Stomach (tissue), 9 donors: ENCODE results near the gene VAPB. TPM values are rescaled to one million over a fixed set of nuclear protein-coding genes. Genes with fewer than 3 reads are reported as not detected.
"Not testable (repeated sequence)": the region's sequence is repeated elsewhere in the genome, so short reads cannot be mapped to it uniquely, and the experiment has no call there.

Experiments
- DNase-seq, 2 donors: peaks; one replicate each; pipeline versions ENCODE4 v3.0.0 to v3.0.0-alpha.2; 2013 to 2019
- H3K27ac ChIP-seq, 5 donors: fragments of 200-600 bp in 4 of 5; sonication (generic) in 4 of 5; one replicate each; pipeline ENCODE4 v1.5.1; 2013 to 2019; ENCODE audit warnings: mild to moderate bottlenecking in 1 of 5, moderate library complexity in 1 of 5
- H3K27me3 ChIP-seq, 3 donors: fragments of 200-600 bp; sonication (generic); one replicate each; pipeline ENCODE4 v1.5.1; 2017 to 2019; ENCODE audit warnings: mixed run types in 1 of 3
- H3K36me3 ChIP-seq, 4 donors: fragments of 200-600 bp; sonication (generic); 1 replicate in 3 of 4; 2 replicates in 1 of 4; pipeline ENCODE4 v1.5.1; 2016 to 2019
- H3K4me1 ChIP-seq, 4 donors: fragments of 200-600 bp; sonication (generic); one replicate each; pipeline ENCODE4 v1.5.1; 2016 to 2019
- H3K4me3 ChIP-seq, 4 donors: fragments of 200-600 bp; sonication (generic) in 3 of 4; one replicate each; pipeline ENCODE4 v1.5.1; 2016 to 2019; ENCODE audit warnings: mild to moderate bottlenecking in 1 of 4
- H3K9me3 ChIP-seq, 4 donors: fragments of 200-600 bp; sonication (generic); one replicate each; pipeline ENCODE4 v1.5.1; 2016 to 2019
- EP300 ChIP-seq: sonication (generic); formaldehyde crosslinking; IDR thresholded peaks from one replicate; pipeline ENCODE4 v1.6.1; 2017; ENCODE audit warnings: antibody characterized with exemption
- POLR2A ChIP-seq, 4 donors: fragments of 450-650 bp; IDR thresholded peaks; one replicate each; pipeline ENCODE4 v1.6.1; 2016; ENCODE audit warnings: antibody characterized with exemption in 4 of 4, control low read depth in 2 of 4, mild to moderate bottlenecking in 1 of 4, moderate library complexity in 1 of 4
- POLR2AphosphoS5 ChIP-seq, 3 donors: sonication (generic); formaldehyde crosslinking; IDR thresholded peaks; one replicate each; pipeline ENCODE4 v1.6.1; 2016; ENCODE audit warnings: antibody characterized with exemption in 3 of 3
- WGBS, 5 donors: extraction: QIAGEN DNeasy Blood & Tissue Kit in 3 of 5; methylation state at CpG; one replicate each; pipeline versions ENCODE4 v1.1.5 to v1.1.7; 2013 to 2018; 5-methylcytosine and 5-hydroxymethylcytosine counted together
- intact Hi-C: fragments of 100-400 bp; cut with DNase I; formaldehyde crosslinking; loops from one replicate; pipeline ENCODE4 v1.15.1; 2023; ENCODE audit warnings: low total_unique reads
- polyA plus RNA-seq, 3 donors: library from polyadenylated mRNA; stranded (reverse); fragments of 200-250 nt; gene quantifications; one replicate each; pipeline ENCODE4 v1.2.3, GENCODE V29; 2013
- total RNA-seq, 5 donors: library from RNA; depleted of rRNA; stranded (reverse); fragments of >200 nt; gene quantifications; one replicate each; pipeline versions ENCODE4 v1.1.0 to v1.2.3, GENCODE V29; 2014 to 2016
- TF ChIP-seq, protein P1 (sequence below), 7 experiments: fragments of 450-650 bp in 4 of 7; fragments of 200-600 bp in 3 of 7; sonication (generic) in 3 of 7; IDR thresholded peaks; one replicate each; pipeline ENCODE4 v1.5.1; 2016 to 2019; ENCODE audit warnings: antibody characterized with exemption in 7 of 7, control low read depth in 2 of 7, mild to moderate bottlenecking in 1 of 7
- donor health status: healthy with polysubstance abuse.
- donor health status: Bipolar disorder and iron deficiency.
- donor health status: healthy.

VAPB gene
- total and polyA plus RNA-seq, 8 donors: 7.6 to 40.6 (median 18.2) TPM

DNA sequence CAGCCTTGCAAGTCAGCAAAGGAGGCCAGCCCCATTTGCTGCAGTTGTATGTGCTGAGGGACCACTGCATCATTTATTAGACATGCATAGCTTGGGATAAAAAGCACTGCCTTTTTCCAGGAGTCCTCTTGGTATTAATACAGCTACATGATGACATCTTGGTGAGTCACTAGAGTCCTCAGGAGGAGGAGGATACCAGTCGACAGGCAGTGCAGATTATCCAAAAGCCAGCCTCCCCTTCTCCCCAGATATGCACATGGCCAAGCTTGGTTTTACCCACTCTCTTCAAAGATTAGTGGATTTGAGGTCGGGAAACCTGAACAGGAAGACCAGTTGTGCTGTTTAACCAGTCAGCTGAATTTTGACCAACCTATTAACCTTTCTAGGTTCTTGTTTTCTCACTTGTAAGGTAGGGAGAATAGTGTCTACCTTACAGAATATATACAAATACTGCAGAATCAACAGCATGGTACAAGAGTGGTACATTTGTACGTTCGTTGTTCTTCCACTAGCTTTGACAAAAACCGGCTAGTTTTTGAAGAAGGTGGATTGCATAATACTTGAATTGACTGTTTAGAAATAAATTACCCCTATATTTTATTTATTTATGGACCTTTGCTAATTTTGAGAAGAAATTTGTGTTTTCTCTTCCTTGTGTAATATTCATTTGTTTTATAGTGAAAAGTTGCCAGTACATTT is 31.9 kb downstream of the VAPB start:
- WGBS, 5 donors: 85 to 89% (median 87%) methylated on average over 5 of the region's 5 CpGs

DNA sequence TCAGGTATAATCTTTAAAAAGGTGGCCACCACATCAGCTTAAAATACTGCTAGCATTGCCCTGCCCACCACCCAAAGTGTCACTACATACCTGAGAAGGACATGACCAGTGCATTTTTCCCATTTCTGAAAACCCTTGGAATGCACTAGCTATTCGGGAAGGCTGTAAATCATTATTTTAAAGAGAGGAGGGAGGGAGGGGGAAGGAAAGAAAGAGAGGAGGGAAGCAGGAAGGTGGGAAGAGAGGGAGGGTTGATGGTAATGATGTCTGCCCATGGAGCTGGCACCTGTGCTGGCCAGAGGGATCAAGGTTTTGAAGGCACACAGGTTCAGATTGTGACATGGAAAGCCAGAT is 32.4 kb downstream of the VAPB start:
- Histone ChIP-seq H3K4me3 (no peak overlapping the region), H3K4me1 (peaks cover 0 to 24% (median 9%) of the 10 kb centered on the region in 4 donors)
- TF ChIP-seq, protein P1, sequence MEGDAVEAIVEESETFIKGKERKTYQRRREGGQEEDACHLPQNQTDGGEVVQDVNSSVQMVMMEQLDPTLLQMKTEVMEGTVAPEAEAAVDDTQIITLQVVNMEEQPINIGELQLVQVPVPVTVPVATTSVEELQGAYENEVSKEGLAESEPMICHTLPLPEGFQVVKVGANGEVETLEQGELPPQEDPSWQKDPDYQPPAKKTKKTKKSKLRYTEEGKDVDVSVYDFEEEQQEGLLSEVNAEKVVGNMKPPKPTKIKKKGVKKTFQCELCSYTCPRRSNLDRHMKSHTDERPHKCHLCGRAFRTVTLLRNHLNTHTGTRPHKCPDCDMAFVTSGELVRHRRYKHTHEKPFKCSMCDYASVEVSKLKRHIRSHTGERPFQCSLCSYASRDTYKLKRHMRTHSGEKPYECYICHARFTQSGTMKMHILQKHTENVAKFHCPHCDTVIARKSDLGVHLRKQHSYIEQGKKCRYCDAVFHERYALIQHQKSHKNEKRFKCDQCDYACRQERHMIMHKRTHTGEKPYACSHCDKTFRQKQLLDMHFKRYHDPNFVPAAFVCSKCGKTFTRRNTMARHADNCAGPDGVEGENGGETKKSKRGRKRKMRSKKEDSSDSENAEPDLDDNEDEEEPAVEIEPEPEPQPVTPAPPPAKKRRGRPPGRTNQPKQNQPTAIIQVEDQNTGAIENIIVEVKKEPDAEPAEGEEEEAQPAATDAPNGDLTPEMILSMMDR (IDR thresholded peaks at IDR 0.05): no peak
- TF ChIP-seq POLR2AphosphoS5 (IDR thresholded peaks at IDR 0.05) (no peak), EP300 (no peak), POLR2A (IDR thresholded peaks at IDR 0.05) (no peak)

More for the DNA sequence above, 31.9 kb downstream of the VAPB start:
- peaks cover 0 to 30% (median 13%) of the 10 kb centered on the region in 4 donors for H3K4me1 ChIP-seq
- no peak overlapping the region for H3K27ac ChIP-seq
- no peaks in the 10 kb centered on the region for H3K27me3 ChIP-seq
- no peak overlapping the region for H3K4me3 ChIP-seq
- DNase-seq: no peak
- TF ChIP-seq EP300: no peak
- TF ChIP-seq, protein P1 (IDR thresholded peaks at IDR 0.05): no peak
- no peak for TF ChIP-seq POLR2AphosphoS5 (IDR thresholded peaks at IDR 0.05)
- no peak for TF ChIP-seq POLR2A (IDR thresholded peaks at IDR 0.05)
- no peaks in the 10 kb centered on the region for H3K9me3 ChIP-seq
- peaks cover 9 to 40% (median 38%) of the 10 kb centered on the region in 4 donors for H3K36me3 ChIP-seq
- intact Hi-C loops: no loop called here

DNA sequence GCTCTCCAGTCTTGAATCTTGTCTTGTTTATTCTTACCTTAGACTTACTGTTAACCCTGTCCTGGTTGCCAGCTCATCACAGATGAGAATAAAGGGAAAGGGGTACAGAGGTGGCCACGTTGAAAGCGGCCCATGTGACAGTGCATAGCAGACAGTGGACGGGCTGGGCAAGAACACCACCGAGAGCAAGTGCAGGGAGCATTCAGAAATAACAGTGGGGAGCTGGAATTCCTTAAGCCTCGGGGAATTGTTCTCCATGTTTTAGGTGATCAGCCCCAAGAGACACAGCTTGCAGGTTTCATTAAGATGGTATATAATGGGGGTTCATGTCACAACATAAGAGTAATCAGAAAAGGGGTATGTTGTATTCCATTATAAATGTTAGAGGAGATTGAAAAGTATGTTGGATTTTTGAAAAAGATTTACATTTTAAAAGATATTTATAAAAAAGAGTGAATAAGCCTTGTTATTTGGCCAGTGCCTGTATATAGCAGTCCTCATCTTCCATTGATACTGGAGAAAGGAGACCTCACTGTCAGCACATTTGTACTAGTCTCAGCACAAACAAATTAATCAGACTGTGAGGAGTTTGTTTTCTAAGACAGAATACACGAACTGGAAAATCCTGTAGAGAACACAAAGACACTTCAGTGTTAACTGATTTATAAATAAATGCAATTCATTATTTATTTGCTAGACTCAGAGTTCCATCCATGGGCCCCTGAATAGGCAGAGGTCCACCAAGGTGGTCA is 35.4 kb downstream of the VAPB start:
- H3K27ac ChIP-seq: no peak overlapping the region
- H3K4me1 ChIP-seq: peaks cover 0 to 12% (median 2%) of the 10 kb centered on the region in 4 donors
- no peaks in the 10 kb centered on the region for H3K9me3 ChIP-seq
- H3K4me3 ChIP-seq: no peak overlapping the region
- H3K27me3 ChIP-seq: no peaks in the 10 kb centered on the region
- intact Hi-C loops: no loop called here
- WGBS, 5 donors: 70 to 85% (median 74%) methylated on average over 6 of the region's 6 CpGs
- peaks cover 0 to 31% (median 28%) of the 10 kb centered on the region in 4 donors for H3K36me3 ChIP-seq
- no peak for TF ChIP-seq POLR2A (IDR thresholded peaks at IDR 0.05)
- TF ChIP-seq, protein P1 (IDR thresholded peaks at IDR 0.05): no peak
- no peak for TF ChIP-seq POLR2AphosphoS5 (IDR thresholded peaks at IDR 0.05)
- no peak for TF ChIP-seq EP300
- no peak for DNase-seq

More for the DNA sequence above, 32.4 kb downstream of the VAPB start:
- 59 to 70% (median 63%) methylated on average over 1 of the region's 1 CpG for WGBS, 5 donors
- no peaks in the 10 kb centered on the region for H3K27me3 ChIP-seq
- H3K27ac ChIP-seq: no peak overlapping the region
- no peak for DNase-seq
- H3K36me3 ChIP-seq: peaks cover 9 to 40% (median 38%) of the 10 kb centered on the region in 4 donors
- intact Hi-C loops: no loop called here
- no peaks in the 10 kb centered on the region for H3K9me3 ChIP-seq

GRCh38 chr20:58427571-58427970 is 38.5 kb downstream of the VAPB start:
- H3K36me3 ChIP-seq: peaks cover 0 to 11% (median 4%) of the 10 kb centered on the region in 4 donors
- peaks cover 13 to 33% (median 17%) of the 10 kb centered on the region in 4 donors for H3K4me1 ChIP-seq
- H3K9me3 ChIP-seq, H3K4me3 ChIP-seq, intact Hi-C loops, DNase-seq, H3K27ac ChIP-seq, H3K27me3 ChIP-seq: not testable (repeated sequence)
- WGBS, 5 donors: 91 to 98% (median 93%) methylated on average over 3 of the region's 3 CpGs
